Measurements from ENCODE around the gene CDS1.
"Not testable (repeated sequence)": the region's sequence is repeated elsewhere in the genome, so short reads cannot be mapped to it uniquely, and the experiment has no call there.

Gene CDS1

GRCh38 chr4:84582988-84583875 lies at the start of gene CDS1:
Gene CDS1, plus strand, starts transcription at chr4:84583127. Its CDS starts 275 bp downstream, at chr4:84583402.
- peaks cover 3% of the 10 kb centered on the region for H3K4me1 ChIP-seq (ENCODE audit: control insufficient read depth, insufficient read depth, low read length, unreplicated experiment)
- H2AFZ ChIP-seq (ENCODE audit: low read length, unreplicated experiment): peak within 1 kb of the TSS; percentile 95
- peak within 1 kb of the TSS; percentile 87 for H3K4me3 ChIP-seq (ENCODE audit: low read depth, low read length)
- peaks cover 45% of the 10 kb centered on the region for H3K27me3 ChIP-seq (ENCODE audit: insufficient read depth, low read length)
- H3K27ac ChIP-seq (ENCODE audit: low read depth, low read length): no peak within 1 kb of the TSS
- H3K79me2 ChIP-seq (ENCODE audit: control insufficient read depth, insufficient read depth, low read length, unreplicated experiment): no peaks in the 10 kb centered on the region
- H3K36me3 ChIP-seq (ENCODE audit: insufficient read depth, low read length): no peaks in the 10 kb centered on the region

- no peaks in the 10 kb centered on the region for H3K36me3 ChIP-seq (ENCODE audit: insufficient read depth, low read length)
- H3K79me2 ChIP-seq (ENCODE audit: control insufficient read depth, insufficient read depth, low read length, unreplicated experiment): no peaks in the 10 kb centered on the region
- H3K27me3 ChIP-seq (ENCODE audit: insufficient read depth, low read length): peaks cover 10% of the 10 kb centered on the region; the same call in 1 of the 2 replicates
- H3K4me1 ChIP-seq (ENCODE audit: control insufficient read depth, insufficient read depth, low read length, unreplicated experiment): peaks cover under 1% of the 10 kb centered on the region
- no peak overlapping the region for H2AFZ ChIP-seq (ENCODE audit: low read length, unreplicated experiment)
- no peak overlapping the region for H3K4me3 ChIP-seq (ENCODE audit: low read depth, low read length)
- no peak overlapping the region for H3K27ac ChIP-seq (ENCODE audit: low read depth, low read length)
Measured at GRCh38 chr4:84535901-84536300, 47.0 kb upstream of the CDS1 start.

- H3K27me3 ChIP-seq (ENCODE audit: insufficient read depth, low read length): peaks cover 24% of the 10 kb centered on the region; the same call in 1 of the 2 replicates
Measured at GRCh38 chr4:84545093-84545492, 37.8 kb upstream of the CDS1 start.

GRCh38 chr4:84547211-84547610 lies 35.7 kb upstream of the CDS1 start:
- Histone ChIP-seq H3K27me3 (ENCODE audit: insufficient read depth, low read length) (peaks cover 35% of the 10 kb centered on the region; the same call in 1 of the 2 replicates), H3K4me1 (ENCODE audit: control insufficient read depth, insufficient read depth, low read length, unreplicated experiment) (no peaks in the 10 kb centered on the region), H3K27ac (ENCODE audit: low read depth, low read length) (no peak overlapping the region), H2AFZ (ENCODE audit: low read length, unreplicated experiment) (no peak overlapping the region), H3K79me2 (ENCODE audit: control insufficient read depth, insufficient read depth, low read length, unreplicated experiment) (no peaks in the 10 kb centered on the region), H3K4me3 (ENCODE audit: low read depth, low read length) (no peak overlapping the region), H3K36me3 (ENCODE audit: insufficient read depth, low read length) (no peaks in the 10 kb centered on the region)

More at GRCh38 chr4:84545093-84545492, 37.8 kb upstream of the CDS1 start:
- Histone ChIP-seq H3K4me3 (ENCODE audit: low read depth, low read length) (no peak overlapping the region), H3K36me3 (ENCODE audit: insufficient read depth, low read length) (no peaks in the 10 kb centered on the region), H2AFZ (ENCODE audit: low read length, unreplicated experiment) (no peak overlapping the region), H3K4me1 (ENCODE audit: control insufficient read depth, insufficient read depth, low read length, unreplicated experiment) (no peaks in the 10 kb centered on the region), H3K79me2 (ENCODE audit: control insufficient read depth, insufficient read depth, low read length, unreplicated experiment) (no peaks in the 10 kb centered on the region), H3K27ac (ENCODE audit: low read depth, low read length) (no peak overlapping the region)

- H3K4me1 ChIP-seq (ENCODE audit: control insufficient read depth, insufficient read depth, low read length, unreplicated experiment); H3K27ac ChIP-seq (ENCODE audit: low read depth, low read length); H3K79me2 ChIP-seq (ENCODE audit: control insufficient read depth, insufficient read depth, low read length, unreplicated experiment); H3K36me3 ChIP-seq (ENCODE audit: insufficient read depth, low read length); H3K4me3 ChIP-seq (ENCODE audit: low read depth, low read length); H2AFZ ChIP-seq (ENCODE audit: low read length, unreplicated experiment): not testable (repeated sequence)
- peaks cover 35% of the 10 kb centered on the region for H3K27me3 ChIP-seq (ENCODE audit: insufficient read depth, low read length)
Measured at GRCh38 chr4:84549191-84549590, 33.7 kb upstream of the CDS1 start.

- Histone ChIP-seq H3K27me3 (ENCODE audit: insufficient read depth, low read length) (peaks cover 4% of the 10 kb centered on the region; the same call in 1 of the 2 replicates), H3K4me1 (ENCODE audit: control insufficient read depth, insufficient read depth, low read length, unreplicated experiment) (no peaks in the 10 kb centered on the region), H3K79me2 (ENCODE audit: control insufficient read depth, insufficient read depth, low read length, unreplicated experiment) (no peaks in the 10 kb centered on the region), H3K27ac (ENCODE audit: low read depth, low read length) (no peak overlapping the region), H2AFZ (ENCODE audit: low read length, unreplicated experiment) (no peak overlapping the region), H3K36me3 (ENCODE audit: insufficient read depth, low read length) (no peaks in the 10 kb centered on the region), H3K4me3 (ENCODE audit: low read depth, low read length) (no peak overlapping the region)
Measured at GRCh38 chr4:84562156-84562555, 20.8 kb upstream of the CDS1 start.

GRCh38 chr4:84563002-84563401 lies 19.9 kb upstream of the CDS1 start:
- Histone ChIP-seq H3K27ac (ENCODE audit: low read depth, low read length) (no peak overlapping the region), H3K36me3 (ENCODE audit: insufficient read depth, low read length) (no peaks in the 10 kb centered on the region), H3K4me3 (ENCODE audit: low read depth, low read length) (no peak overlapping the region), H3K79me2 (ENCODE audit: control insufficient read depth, insufficient read depth, low read length, unreplicated experiment) (no peaks in the 10 kb centered on the region), H3K4me1 (ENCODE audit: control insufficient read depth, insufficient read depth, low read length, unreplicated experiment) (no peaks in the 10 kb centered on the region), H2AFZ (ENCODE audit: low read length, unreplicated experiment) (no peak overlapping the region), H3K27me3 (ENCODE audit: insufficient read depth, low read length) (no peaks in the 10 kb centered on the region)

GRCh38 chr4:84565951-84566350 lies 17.0 kb upstream of the CDS1 start:
- H3K79me2 ChIP-seq (ENCODE audit: control insufficient read depth, insufficient read depth, low read length, unreplicated experiment): no peaks in the 10 kb centered on the region
- H3K27ac ChIP-seq (ENCODE audit: low read depth, low read length): no peak overlapping the region
- H2AFZ ChIP-seq (ENCODE audit: low read length, unreplicated experiment): no peak overlapping the region
- no peak overlapping the region for H3K4me3 ChIP-seq (ENCODE audit: low read depth, low read length)
- no peaks in the 10 kb centered on the region for H3K4me1 ChIP-seq (ENCODE audit: control insufficient read depth, insufficient read depth, low read length, unreplicated experiment)
- H3K36me3 ChIP-seq (ENCODE audit: insufficient read depth, low read length): no peaks in the 10 kb centered on the region
- H3K27me3 ChIP-seq (ENCODE audit: insufficient read depth, low read length): no peaks in the 10 kb centered on the region

- H3K4me1 ChIP-seq (ENCODE audit: control insufficient read depth, insufficient read depth, low read length, unreplicated experiment): peaks cover 3% of the 10 kb centered on the region
- no peak overlapping the region for H3K4me3 ChIP-seq (ENCODE audit: low read depth, low read length)
- H3K27ac ChIP-seq (ENCODE audit: low read depth, low read length): no peak overlapping the region
- H2AFZ ChIP-seq (ENCODE audit: low read length, unreplicated experiment): no peak overlapping the region
- no peaks in the 10 kb centered on the region for H3K79me2 ChIP-seq (ENCODE audit: control insufficient read depth, insufficient read depth, low read length, unreplicated experiment)
- H3K36me3 ChIP-seq (ENCODE audit: insufficient read depth, low read length): no peaks in the 10 kb centered on the region
- H3K27me3 ChIP-seq (ENCODE audit: insufficient read depth, low read length): no peaks in the 10 kb centered on the region
Measured at GRCh38 chr4:84568496-84568895, 14.4 kb upstream of the CDS1 start.

- Histone ChIP-seq H3K79me2 (ENCODE audit: control insufficient read depth, insufficient read depth, low read length, unreplicated experiment) (no peaks in the 10 kb centered on the region), H3K27ac (ENCODE audit: low read depth, low read length) (no peak overlapping the region), H3K36me3 (ENCODE audit: insufficient read depth, low read length) (no peaks in the 10 kb centered on the region)
Measured at GRCh38 chr4:84569009-84569408, 13.9 kb upstream of the CDS1 start.

More at GRCh38 chr4:84569009-84569408, 13.9 kb upstream of the CDS1 start:
- no peaks in the 10 kb centered on the region for H3K27me3 ChIP-seq (ENCODE audit: insufficient read depth, low read length)
- no peak overlapping the region for H2AFZ ChIP-seq (ENCODE audit: low read length, unreplicated experiment)
- H3K4me3 ChIP-seq (ENCODE audit: low read depth, low read length): no peak overlapping the region
- H3K4me1 ChIP-seq (ENCODE audit: control insufficient read depth, insufficient read depth, low read length, unreplicated experiment): peaks cover 7% of the 10 kb centered on the region

Measured in ACC112 (cell line).